SK-N-SH treated with all-trans-retinoic acid at 6 μM for 48 hours (cell line): ENCODE results near the gene PRMT1.

Source experiments
- ATAC-seq: fragments of 200-7000 bp; cut with Tn5 transposase; 3 replicates; pipeline ENCODE4 v1.9.1; 2020; ENCODE audit warnings: mild to moderate bottlenecking, moderate library complexity
- ARNTL ChIP-seq: fragments of 450-650 bp; formaldehyde crosslinking; IDR thresholded peaks from 2 replicates; pipeline ENCODE4 v1.5.0; 2020; ENCODE audit warnings: low read depth, mild to moderate bottlenecking, moderate library complexity, borderline replicate concordance
- BACH2 ChIP-seq: fragments of 250-450 bp; sonication (Bioruptor Pico); IDR thresholded peaks from 2 replicates; pipeline ENCODE4 v1.9.0; 2021; ENCODE audit warnings: mild to moderate bottlenecking, borderline replicate concordance
- CSDC2 ChIP-seq: fragments of 250-450 bp; sonication (Bioruptor Pico); IDR thresholded peaks from 2 replicates; pipeline ENCODE4 v1.5.0; 2020; ENCODE audit warnings: mild to moderate bottlenecking, moderate library complexity
- ESRRG ChIP-seq: fragments of 250-450 bp; sonication (Bioruptor Pico); IDR thresholded peaks from 2 replicates; pipeline ENCODE4 v1.6.1; 2021; ENCODE audit warnings: mild to moderate bottlenecking
- ISL1 ChIP-seq: fragments of 250-450 bp; sonication (Bioruptor Pico); IDR thresholded peaks from 2 replicates; pipeline ENCODE4 v2.1.2; 2022; ENCODE audit warnings: mild to moderate bottlenecking, moderate library complexity
- OSR1 ChIP-seq: fragments of 250-450 bp; sonication (Bioruptor Pico); IDR thresholded peaks from 2 replicates; pipeline ENCODE4 v1.8.0; 2022; ENCODE audit warnings: moderate library complexity, mild to moderate bottlenecking, inconsistent platforms
- PPARA ChIP-seq: fragments of 250-450 bp; sonication (Bioruptor Pico); IDR thresholded peaks from 2 replicates; pipeline ENCODE4 v1.5.0; 2020; ENCODE audit warnings: mild to moderate bottlenecking, borderline replicate concordance
- RARB ChIP-seq: fragments of 250-450 bp; sonication (Bioruptor Pico); IDR thresholded peaks from 2 replicates; pipeline ENCODE4 v1.8.0; 2021; ENCODE audit warnings: mild to moderate bottlenecking, moderate library complexity
- SNAI2 ChIP-seq: fragments of 250-450 bp; sonication (Bioruptor Pico); IDR thresholded peaks from 2 replicates; pipeline ENCODE4 v1.5.0; 2020; ENCODE audit warnings: mild to moderate bottlenecking, moderate library complexity
- TCF4 ChIP-seq: fragments of 250-450 bp; sonication (Bioruptor Pico); IDR thresholded peaks from 2 replicates; pipeline ENCODE4 v1.8.0; 2021; ENCODE audit warnings: mild to moderate bottlenecking, moderate library complexity, borderline replicate concordance
- TOX ChIP-seq: fragments of 250-450 bp; sonication (Bioruptor Pico); IDR thresholded peaks from 2 replicates; pipeline ENCODE4 v1.8.0; 2021; ENCODE audit warnings: mild to moderate bottlenecking, moderate library complexity, borderline replicate concordance
- ZC3H10 ChIP-seq: fragments of 250-450 bp; sonication (Bioruptor Pico); IDR thresholded peaks from 2 replicates; pipeline ENCODE4 v1.5.1; 2021; ENCODE audit warnings: mild to moderate bottlenecking, moderate library complexity
- ZFP3 ChIP-seq: fragments of 250-450 bp; sonication (Bioruptor Pico); IDR thresholded peaks from 2 replicates; pipeline ENCODE4 v1.5.0; 2020; ENCODE audit warnings: mild to moderate bottlenecking, moderate library complexity
- ZFP30 ChIP-seq: fragments of 450-650 bp; formaldehyde crosslinking; IDR thresholded peaks from 2 replicates; pipeline ENCODE4 v1.5.0; 2022; ENCODE audit warnings: mild to moderate bottlenecking, moderate library complexity
- ZNF565 ChIP-seq: fragments of 450-650 bp; formaldehyde crosslinking; conservative IDR thresholded peaks from 2 replicates; pipeline ENCODE4 v1.5.0; 2020; ENCODE audit warnings: low read depth, mild to moderate bottlenecking, moderate library complexity
- ZNF70 ChIP-seq: fragments of 450-650 bp; formaldehyde crosslinking; IDR thresholded peaks from 2 replicates; pipeline ENCODE4 v1.5.0; 2020; ENCODE audit warnings: mild to moderate bottlenecking, moderate library complexity
- ZNF8 ChIP-seq: fragments of 450-650 bp; formaldehyde crosslinking; IDR thresholded peaks from 2 replicates; pipeline ENCODE4 v1.5.0; 2020; ENCODE audit warnings: mild to moderate bottlenecking, moderate library complexity
- TF ChIP-seq, protein P1 (sequence below): fragments of 250-450 bp; sonication (Bioruptor Pico); IDR thresholded peaks from 2 replicates; pipeline ENCODE4 v1.8.0; 2020; ENCODE audit warnings: mild to moderate bottlenecking, moderate library complexity, borderline replicate concordance
- TF ChIP-seq, protein P2 (sequence below): fragments of 250-450 bp; sonication (Bioruptor Pico); IDR thresholded peaks from 2 replicates; pipeline ENCODE4 v1.8.0; 2021; ENCODE audit warnings: low read depth, mild to moderate bottlenecking, moderate library complexity, borderline replicate concordance
- TF ChIP-seq, protein P3 (sequence below): fragments of 250-450 bp; sonication (Bioruptor Pico); IDR thresholded peaks from 2 replicates; pipeline ENCODE4 v1.5.1; 2020; ENCODE audit warnings: low read depth, mild to moderate bottlenecking, moderate library complexity
- TF ChIP-seq, protein P4 (sequence below): fragments of 250-450 bp; sonication (Bioruptor Pico); IDR thresholded peaks from 2 replicates; pipeline ENCODE4 v1.5.0; 2020; ENCODE audit warnings: mild to moderate bottlenecking, moderate library complexity

PRMT1 gene

DNA sequence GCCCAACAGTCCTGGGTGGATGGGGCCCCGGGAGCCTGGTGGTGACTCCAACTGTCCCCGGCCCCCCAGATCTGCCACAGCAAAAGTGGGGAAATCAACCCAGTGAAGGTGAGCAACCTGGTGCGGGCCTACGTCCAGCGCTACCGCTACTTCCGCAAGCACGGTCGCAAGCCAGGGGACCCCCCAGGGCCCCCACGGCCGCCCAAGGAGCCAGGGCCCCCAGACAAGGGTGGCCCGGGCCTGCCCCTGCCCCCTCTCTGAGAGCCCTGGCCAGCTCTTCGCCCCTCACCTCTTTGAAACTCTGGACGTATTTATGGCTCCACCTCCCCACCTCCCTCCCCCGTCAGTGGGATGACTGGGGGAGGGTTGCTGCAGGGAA is 18.9 kb upstream of the PRMT1 start:
- TF ChIP-seq CSDC2 (CRISPR knock-in tag), result no peak
- TF ChIP-seq RARB (CRISPR knock-in tag), result no peak
- TF ChIP-seq ZC3H10 (CRISPR knock-in tag), result no peak
- no peak for TF ChIP-seq SNAI2 (CRISPR knock-in tag)
- TF ChIP-seq ESRRG (CRISPR knock-in tag), result no peak
- TF ChIP-seq ZNF70 (CRISPR knock-in tag), result no peak
- no peak for TF ChIP-seq TCF4 (CRISPR knock-in tag)
- no peak for TF ChIP-seq ZNF8 (CRISPR knock-in tag)
- no peak for TF ChIP-seq PPARA (CRISPR knock-in tag)
- TF ChIP-seq, protein P1, sequence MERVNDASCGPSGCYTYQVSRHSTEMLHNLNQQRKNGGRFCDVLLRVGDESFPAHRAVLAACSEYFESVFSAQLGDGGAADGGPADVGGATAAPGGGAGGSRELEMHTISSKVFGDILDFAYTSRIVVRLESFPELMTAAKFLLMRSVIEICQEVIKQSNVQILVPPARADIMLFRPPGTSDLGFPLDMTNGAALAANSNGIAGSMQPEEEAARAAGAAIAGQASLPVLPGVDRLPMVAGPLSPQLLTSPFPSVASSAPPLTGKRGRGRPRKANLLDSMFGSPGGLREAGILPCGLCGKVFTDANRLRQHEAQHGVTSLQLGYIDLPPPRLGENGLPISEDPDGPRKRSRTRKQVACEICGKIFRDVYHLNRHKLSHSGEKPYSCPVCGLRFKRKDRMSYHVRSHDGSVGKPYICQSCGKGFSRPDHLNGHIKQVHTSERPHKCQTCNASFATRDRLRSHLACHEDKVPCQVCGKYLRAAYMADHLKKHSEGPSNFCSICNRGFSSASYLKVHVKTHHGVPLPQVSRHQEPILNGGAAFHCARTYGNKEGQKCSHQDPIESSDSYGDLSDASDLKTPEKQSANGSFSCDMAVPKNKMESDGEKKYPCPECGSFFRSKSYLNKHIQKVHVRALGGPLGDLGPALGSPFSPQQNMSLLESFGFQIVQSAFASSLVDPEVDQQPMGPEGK, result no peak
- TF ChIP-seq ISL1 (CRISPR knock-in tag), result no peak
- no peak for TF ChIP-seq ZFP3 (CRISPR knock-in tag)
- TF ChIP-seq ZNF565 (CRISPR knock-in tag), result no peak
- TF ChIP-seq TOX (CRISPR knock-in tag), result no peak
- no peak for TF ChIP-seq ZFP30 (CRISPR knock-in tag)

DNA sequence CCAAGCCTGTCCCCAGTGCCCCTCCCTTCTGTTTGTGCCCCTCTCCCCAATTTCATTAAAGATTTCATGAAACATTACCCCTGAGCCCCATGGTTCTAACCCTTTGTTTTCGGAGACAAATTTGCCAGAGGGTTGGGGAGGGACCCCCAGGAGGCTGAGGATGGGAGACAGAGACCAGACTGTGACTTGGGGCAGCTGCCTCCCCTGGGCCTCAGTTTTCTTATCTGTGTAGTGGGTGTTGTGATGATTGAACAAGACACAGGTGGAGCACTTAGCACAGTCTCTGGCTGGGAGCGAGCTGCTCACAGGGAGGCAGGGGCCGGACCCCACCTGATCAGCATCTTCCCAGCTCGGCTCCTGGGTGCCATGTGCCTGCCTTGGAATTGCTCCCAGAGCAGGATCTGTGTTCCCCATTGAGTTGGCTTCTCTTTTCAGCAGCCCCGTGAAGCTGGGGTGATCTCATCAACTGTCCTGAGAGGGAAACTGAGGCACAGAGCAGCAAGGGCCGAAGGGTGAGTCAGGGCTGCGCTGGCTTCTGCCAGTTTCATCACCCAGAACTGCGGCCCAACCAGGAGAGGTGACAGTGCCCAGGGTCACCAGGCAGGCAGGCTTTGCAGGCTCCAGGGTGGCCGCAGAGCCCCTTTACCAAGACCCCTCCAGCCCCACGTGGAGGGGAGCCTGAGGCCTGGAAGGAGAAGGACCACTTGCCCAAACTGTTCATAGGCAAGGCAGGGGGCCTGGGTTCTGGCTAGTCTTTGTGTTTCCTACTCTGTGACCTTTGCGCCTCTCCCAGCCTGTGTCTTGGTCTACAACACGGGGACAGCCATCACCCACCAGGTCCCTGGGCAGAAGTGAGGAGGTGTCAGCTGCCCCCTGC is 18.3 kb upstream of the PRMT1 start:
- TF ChIP-seq ISL1 (CRISPR knock-in tag) (no peak), TOX (CRISPR knock-in tag) (no peak), ZFP3 (CRISPR knock-in tag) (no peak), TCF4 (CRISPR knock-in tag) (no peak), ESRRG (CRISPR knock-in tag) (no peak), RARB (CRISPR knock-in tag) (no peak), OSR1 (CRISPR knock-in tag) (no peak), PPARA (CRISPR knock-in tag) (no peak), BACH2 (no peak), ARNTL (no peak)
- TF ChIP-seq, protein P2, sequence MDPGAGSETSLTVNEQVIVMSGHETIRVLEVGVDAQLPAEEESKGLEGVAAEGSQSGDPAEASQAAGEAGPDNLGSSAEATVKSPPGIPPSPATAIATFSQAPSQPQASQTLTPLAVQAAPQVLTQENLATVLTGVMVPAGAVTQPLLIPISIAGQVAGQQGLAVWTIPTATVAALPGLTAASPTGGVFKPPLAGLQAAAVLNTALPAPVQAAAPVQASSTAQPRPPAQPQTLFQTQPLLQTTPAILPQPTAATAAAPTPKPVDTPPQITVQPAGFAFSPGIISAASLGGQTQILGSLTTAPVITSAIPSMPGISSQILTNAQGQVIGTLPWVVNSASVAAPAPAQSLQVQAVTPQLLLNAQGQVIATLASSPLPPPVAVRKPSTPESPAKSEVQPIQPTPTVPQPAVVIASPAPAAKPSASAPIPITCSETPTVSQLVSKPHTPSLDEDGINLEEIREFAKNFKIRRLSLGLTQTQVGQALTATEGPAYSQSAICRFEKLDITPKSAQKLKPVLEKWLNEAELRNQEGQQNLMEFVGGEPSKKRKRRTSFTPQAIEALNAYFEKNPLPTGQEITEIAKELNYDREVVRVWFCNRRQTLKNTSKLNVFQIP (CRISPR knock-in tag), result no peak
- TF ChIP-seq, protein P1, result no peak
- TF ChIP-seq, protein P3, sequence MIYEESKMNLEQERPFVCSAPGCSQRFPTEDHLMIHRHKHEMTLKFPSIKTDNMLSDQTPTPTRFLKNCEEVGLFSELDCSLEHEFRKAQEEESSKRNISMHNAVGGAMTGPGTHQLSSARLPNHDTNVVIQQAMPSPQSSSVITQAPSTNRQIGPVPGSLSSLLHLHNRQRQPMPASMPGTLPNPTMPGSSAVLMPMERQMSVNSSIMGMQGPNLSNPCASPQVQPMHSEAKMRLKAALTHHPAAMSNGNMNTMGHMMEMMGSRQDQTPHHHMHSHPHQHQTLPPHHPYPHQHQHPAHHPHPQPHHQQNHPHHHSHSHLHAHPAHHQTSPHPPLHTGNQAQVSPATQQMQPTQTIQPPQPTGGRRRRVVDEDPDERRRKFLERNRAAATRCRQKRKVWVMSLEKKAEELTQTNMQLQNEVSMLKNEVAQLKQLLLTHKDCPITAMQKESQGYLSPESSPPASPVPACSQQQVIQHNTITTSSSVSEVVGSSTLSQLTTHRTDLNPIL (CRISPR knock-in tag), result no peak
- TF ChIP-seq, all 23 proteins: peak for 0
- no peak for ATAC-seq

More for the DNA sequence above, 18.9 kb upstream of the PRMT1 start:
- ATAC-seq, result no peak

DNA sequence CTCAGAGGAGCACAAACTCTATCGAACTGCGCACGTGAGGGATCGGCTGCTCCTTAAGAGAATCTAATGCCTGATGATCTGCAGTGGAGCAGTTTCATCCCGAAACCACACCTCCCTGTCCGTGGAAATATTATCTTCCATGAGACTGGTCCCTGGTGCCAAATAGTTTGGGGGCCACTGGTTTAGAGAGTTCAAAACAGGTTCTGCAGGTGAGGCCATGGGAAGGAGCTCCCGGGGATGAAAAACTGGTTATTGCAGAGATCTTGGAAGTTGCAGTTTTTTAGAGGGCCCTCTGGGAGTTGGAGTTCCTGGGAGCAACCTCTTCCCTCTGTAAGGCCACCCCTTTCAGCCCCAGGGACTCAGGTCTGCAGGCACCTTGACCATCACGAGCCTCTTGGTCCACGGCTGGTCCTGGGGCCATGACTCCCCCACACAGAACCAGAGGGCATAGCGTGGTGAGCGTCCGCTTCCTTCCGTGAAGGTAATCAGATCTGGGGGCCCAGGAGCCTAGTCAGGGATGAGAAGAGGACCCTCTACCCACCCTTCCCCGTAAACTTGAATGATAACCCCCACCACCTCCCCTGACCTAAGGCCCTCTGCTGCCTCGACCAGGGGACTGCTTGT is 16.6 kb upstream of the PRMT1 start:
- no peak for TF ChIP-seq ZNF8 (CRISPR knock-in tag)
- TF ChIP-seq ESRRG (CRISPR knock-in tag), result no peak
- TF ChIP-seq PPARA (CRISPR knock-in tag), result no peak
- TF ChIP-seq ZFP30 (CRISPR knock-in tag), result no peak
- no peak for TF ChIP-seq TOX (CRISPR knock-in tag)
- TF ChIP-seq ZFP3 (CRISPR knock-in tag), result no peak
- TF ChIP-seq, protein P1, result no peak
- no peak for TF ChIP-seq ISL1 (CRISPR knock-in tag)
- TF ChIP-seq, protein P3 (CRISPR knock-in tag), result no peak
- no peak for TF ChIP-seq ZNF565 (CRISPR knock-in tag)
- TF ChIP-seq ZNF70 (CRISPR knock-in tag), result no peak
- TF ChIP-seq TCF4 (CRISPR knock-in tag), result no peak
- TF ChIP-seq, protein P4, sequence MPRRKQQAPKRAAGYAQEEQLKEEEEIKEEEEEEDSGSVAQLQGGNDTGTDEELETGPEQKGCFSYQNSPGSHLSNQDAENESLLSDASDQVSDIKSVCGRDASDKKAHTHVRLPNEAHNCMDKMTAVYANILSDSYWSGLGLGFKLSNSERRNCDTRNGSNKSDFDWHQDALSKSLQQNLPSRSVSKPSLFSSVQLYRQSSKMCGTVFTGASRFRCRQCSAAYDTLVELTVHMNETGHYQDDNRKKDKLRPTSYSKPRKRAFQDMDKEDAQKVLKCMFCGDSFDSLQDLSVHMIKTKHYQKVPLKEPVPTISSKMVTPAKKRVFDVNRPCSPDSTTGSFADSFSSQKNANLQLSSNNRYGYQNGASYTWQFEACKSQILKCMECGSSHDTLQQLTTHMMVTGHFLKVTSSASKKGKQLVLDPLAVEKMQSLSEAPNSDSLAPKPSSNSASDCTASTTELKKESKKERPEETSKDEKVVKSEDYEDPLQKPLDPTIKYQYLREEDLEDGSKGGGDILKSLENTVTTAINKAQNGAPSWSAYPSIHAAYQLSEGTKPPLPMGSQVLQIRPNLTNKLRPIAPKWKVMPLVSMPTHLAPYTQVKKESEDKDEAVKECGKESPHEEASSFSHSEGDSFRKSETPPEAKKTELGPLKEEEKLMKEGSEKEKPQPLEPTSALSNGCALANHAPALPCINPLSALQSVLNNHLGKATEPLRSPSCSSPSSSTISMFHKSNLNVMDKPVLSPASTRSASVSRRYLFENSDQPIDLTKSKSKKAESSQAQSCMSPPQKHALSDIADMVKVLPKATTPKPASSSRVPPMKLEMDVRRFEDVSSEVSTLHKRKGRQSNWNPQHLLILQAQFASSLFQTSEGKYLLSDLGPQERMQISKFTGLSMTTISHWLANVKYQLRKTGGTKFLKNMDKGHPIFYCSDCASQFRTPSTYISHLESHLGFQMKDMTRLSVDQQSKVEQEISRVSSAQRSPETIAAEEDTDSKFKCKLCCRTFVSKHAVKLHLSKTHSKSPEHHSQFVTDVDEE (CRISPR knock-in tag), result no peak
- TF ChIP-seq ZC3H10 (CRISPR knock-in tag), result no peak
- TF ChIP-seq CSDC2 (CRISPR knock-in tag), result no peak
- ATAC-seq, result no peak
